Adrenal gland (tissue), 12 donors: ENCODE measurements around the gene ZNF341. TPM values are rescaled to one million over a fixed set of nuclear protein-coding genes. Genes with fewer than 3 reads are reported as not detected.

Experiments used
- DNase-seq, 7 donors: peaks; one replicate each; pipeline ENCODE4 v3.0.0-alpha.2; 2019 to 2020
- H3K27ac ChIP-seq, 5 donors: fragments of 200-600 bp; sonication (generic) in 4 of 5; 1 replicate in 3 of 5; 2 replicates in 2 of 5; pipeline versions ENCODE4 v1.5.1 to v1.8.0; 2016 to 2020; ENCODE audit warnings: mild to moderate bottlenecking in 1 of 5
- H3K27me3 ChIP-seq: fragments of 200-600 bp; 2 replicates; pipeline ENCODE4 v1.8.0; 2021
- H3K36me3 ChIP-seq, 2 donors: fragments of 200-600 bp; replicated peaks in 1 of 2; 1 replicate in 1 of 2; 2 replicates in 1 of 2; pipeline versions ENCODE4 v1.5.1 to v1.8.0; 2018 to 2022
- H3K4me1 ChIP-seq, 2 donors: fragments of 200-600 bp; replicated peaks in 1 of 2; 1 replicate in 1 of 2; 2 replicates in 1 of 2; pipeline versions ENCODE4 v1.5.1 to v1.8.0; 2018 to 2021
- H3K4me3 ChIP-seq, 4 donors: fragments of 200-600 bp; sonication (generic) in 3 of 4; one replicate each; pipeline ENCODE4 v1.5.1; 2016 to 2018
- H3K9me3 ChIP-seq, 3 donors: fragments of 200-600 bp; sonication (generic) in 1 of 3; replicated peaks in 1 of 3; 1 replicate in 2 of 3; 2 replicates in 1 of 3; pipeline versions ENCODE4 v1.5.1 to v1.8.0; 2016 to 2021
- POLR2A ChIP-seq, 2 donors: fragments of 450-650 bp; IDR thresholded peaks; one replicate each; pipeline ENCODE4 v1.6.1; 2017; ENCODE audit warnings: antibody characterized with exemption in 2 of 2, mild to moderate bottlenecking in 2 of 2, moderate library complexity in 1 of 2
- WGBS, 4 donors: extraction: QIAGEN DNeasy Blood & Tissue Kit in 2 of 4; methylation state at CpG; one replicate each; pipeline versions ENCODE4 v1.1.5 to v1.1.7; 2013 to 2017; 5-methylcytosine and 5-hydroxymethylcytosine counted together
- intact Hi-C, 2 donors: fragments of 100-400 bp; cut with DNase I; formaldehyde crosslinking; loops; one replicate each; pipeline versions ENCODE4 v1.14.1 to v1.15.0; 2022 to 2023
- polyA plus RNA-seq, 3 donors: library from polyadenylated mRNA; stranded (reverse); fragments of 200-250 nt in 2 of 3; fragments of 350-450 nt in 1 of 3; fragmentation: Illumina TruSeq in 1 of 3; extraction: RNeasy Lipid Tissue Mini Kit (QIAGEN cat#74804) in 1 of 3; gene quantifications; one replicate each; pipeline ENCODE4 v1.2.3, GENCODE V29; 2013 to 2014
- total RNA-seq, 9 donors: library from RNA; depleted of rRNA in 4 of 9; stranded (reverse); fragments of >200 nt in 4 of 9; fragments of 120-200 nt in 1 of 9; fragmentation: NEBNext Ultra II Directional in 1 of 9; extraction: Animal tissue kit (Norgen Biotek cat#: 25700) in 1 of 9; gene quantifications; one replicate each; pipeline versions ENCODE4 v1.1.0 to v1.2.4, GENCODE V29; 2013 to 2023
- TF ChIP-seq, protein P1 (sequence below), 6 experiments: fragments of 450-650 bp in 4 of 6; fragments of 200-600 bp in 2 of 6; sonication (generic) in 1 of 6; IDR thresholded peaks; 1 replicate in 5 of 6; 2 replicates in 1 of 6; pipeline versions ENCODE4 v1.5.1 to v1.8.0; 2016 to 2021; ENCODE audit warnings: antibody characterized with exemption in 6 of 6, mild to moderate bottlenecking in 2 of 6, moderate library complexity in 1 of 6
- donor health status: healthy with polysubstance abuse.
- donor health status: Bipolar disorder and iron deficiency.
- donor health status: DM: yes; HTN: yes; CAD: no.
- donor health status: DM: no; HTN: no; CAD: no.
- donor health status: DM: no; HTN: no; CAD: no.
- donor health status: DM: yes; HTN: yes; CAD: no.

ZNF341 gene
- total and polyA plus RNA-seq, 12 donors, result 1.1 to 9.2 (median 2.5) TPM

DNA sequence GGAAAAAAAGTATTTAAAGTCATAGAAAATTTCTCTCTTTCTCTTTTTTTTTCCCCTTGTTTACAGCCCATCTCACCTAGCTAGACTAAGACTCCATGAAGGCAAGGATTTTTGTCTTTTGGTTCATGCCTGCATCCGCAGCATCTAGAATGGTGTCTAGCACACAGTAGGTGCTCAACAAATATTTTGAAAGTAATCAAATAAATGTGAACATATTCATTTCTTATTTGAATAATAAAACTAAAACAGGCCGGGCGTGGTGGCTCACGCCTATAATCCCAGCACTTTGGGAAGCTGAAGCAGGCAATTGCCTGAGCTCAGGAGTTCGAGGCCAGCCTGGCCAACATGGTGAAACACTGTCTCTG lies 4.7 kb upstream of the ZNF341 start:
- intact Hi-C loops, result no loop called here
- Histone ChIP-seq H3K27ac (no peak overlapping the region), H3K9me3 (no peaks in the 10 kb centered on the region), H3K4me1 (no peaks in the 10 kb centered on the region), H3K4me3 (no peak overlapping the region), H3K27me3 (no peaks in the 10 kb centered on the region), H3K36me3 (no peaks in the 10 kb centered on the region)
- DNase-seq, result no peak
- 91 to 93% (median 92%) methylated on average over 5 of the region's 5 CpGs for WGBS, 4 donors
- TF ChIP-seq POLR2A (IDR thresholded peaks at IDR 0.05), result no peak
- TF ChIP-seq, protein P1, sequence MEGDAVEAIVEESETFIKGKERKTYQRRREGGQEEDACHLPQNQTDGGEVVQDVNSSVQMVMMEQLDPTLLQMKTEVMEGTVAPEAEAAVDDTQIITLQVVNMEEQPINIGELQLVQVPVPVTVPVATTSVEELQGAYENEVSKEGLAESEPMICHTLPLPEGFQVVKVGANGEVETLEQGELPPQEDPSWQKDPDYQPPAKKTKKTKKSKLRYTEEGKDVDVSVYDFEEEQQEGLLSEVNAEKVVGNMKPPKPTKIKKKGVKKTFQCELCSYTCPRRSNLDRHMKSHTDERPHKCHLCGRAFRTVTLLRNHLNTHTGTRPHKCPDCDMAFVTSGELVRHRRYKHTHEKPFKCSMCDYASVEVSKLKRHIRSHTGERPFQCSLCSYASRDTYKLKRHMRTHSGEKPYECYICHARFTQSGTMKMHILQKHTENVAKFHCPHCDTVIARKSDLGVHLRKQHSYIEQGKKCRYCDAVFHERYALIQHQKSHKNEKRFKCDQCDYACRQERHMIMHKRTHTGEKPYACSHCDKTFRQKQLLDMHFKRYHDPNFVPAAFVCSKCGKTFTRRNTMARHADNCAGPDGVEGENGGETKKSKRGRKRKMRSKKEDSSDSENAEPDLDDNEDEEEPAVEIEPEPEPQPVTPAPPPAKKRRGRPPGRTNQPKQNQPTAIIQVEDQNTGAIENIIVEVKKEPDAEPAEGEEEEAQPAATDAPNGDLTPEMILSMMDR (IDR thresholded peaks at IDR 0.05), result no peak

DNA sequence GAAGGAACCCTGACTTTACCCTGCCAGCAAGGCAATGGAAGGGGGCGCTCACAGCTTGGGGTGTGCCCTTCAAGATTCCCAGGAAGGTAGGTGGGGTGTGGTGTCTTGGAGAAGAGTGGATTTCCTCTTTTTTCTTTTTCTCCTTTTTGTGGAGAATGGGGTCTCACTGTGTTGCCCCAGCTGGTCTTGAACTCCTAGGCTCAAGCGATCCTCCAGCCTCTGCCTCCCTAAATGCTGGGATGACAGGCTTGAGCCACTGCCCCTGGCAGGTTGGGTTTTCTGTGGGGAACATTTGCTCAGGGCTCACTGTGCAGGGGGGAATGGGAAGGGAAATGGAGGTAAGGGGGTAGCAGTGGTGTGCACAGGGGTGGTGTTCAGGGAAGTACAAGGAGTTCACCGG lies 4.0 kb upstream of the ZNF341 start:
- intact Hi-C loops, result no loop called here
- DNase-seq, result no peak
- TF ChIP-seq POLR2A (IDR thresholded peaks at IDR 0.05), result no peak
- TF ChIP-seq, protein P1 (IDR thresholded peaks at IDR 0.05), result no peak
- Histone ChIP-seq H3K27ac (no peak overlapping the region), H3K9me3 (no peaks in the 10 kb centered on the region), H3K27me3 (no peaks in the 10 kb centered on the region), H3K36me3 (no peaks in the 10 kb centered on the region), H3K4me3 (no peak overlapping the region), H3K4me1 (peaks cover 0 to 5% of the 10 kb centered on the region in 2 donors)
- 79 to 87% (median 85%) methylated on average over 3 of the region's 3 CpGs for WGBS, 4 donors

DNA sequence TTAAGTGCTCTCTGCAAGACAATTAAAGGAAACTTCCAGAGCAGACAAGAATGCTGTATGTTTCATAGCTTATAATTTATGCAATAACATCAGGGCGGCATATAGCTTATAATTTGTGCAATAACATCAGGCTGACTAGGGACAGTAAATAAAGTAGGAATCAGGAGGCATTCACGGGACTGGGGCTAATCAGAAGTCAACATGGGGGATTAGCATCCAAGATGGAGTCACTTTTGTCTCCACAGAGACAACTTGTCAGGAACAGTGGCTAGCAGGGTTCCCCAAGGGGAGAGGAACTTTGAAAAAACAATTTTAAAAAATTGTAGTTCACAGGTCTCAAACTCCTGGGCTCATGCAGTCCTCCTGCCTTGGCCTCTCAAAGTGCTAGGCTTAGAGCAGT lies 3.3 kb upstream of the ZNF341 start:
- no peaks in the 10 kb centered on the region for H3K9me3 ChIP-seq
- H3K4me3 ChIP-seq, result no peak overlapping the region
- WGBS, 4 donors, result 80 to 88% (median 87%) methylated on average over 2 of the region's 2 CpGs
- intact Hi-C loops, result no loop called here
- no peak for TF ChIP-seq POLR2A (IDR thresholded peaks at IDR 0.05)
- TF ChIP-seq, protein P1 (IDR thresholded peaks at IDR 0.05), result no peak
- H3K27ac ChIP-seq, result no peak overlapping the region
- no peaks in the 10 kb centered on the region for H3K27me3 ChIP-seq
- H3K4me1 ChIP-seq, result peaks cover 0 to 11% of the 10 kb centered on the region in 2 donors
- DNase-seq, result no peak
- H3K36me3 ChIP-seq, result no peaks in the 10 kb centered on the region

DNA sequence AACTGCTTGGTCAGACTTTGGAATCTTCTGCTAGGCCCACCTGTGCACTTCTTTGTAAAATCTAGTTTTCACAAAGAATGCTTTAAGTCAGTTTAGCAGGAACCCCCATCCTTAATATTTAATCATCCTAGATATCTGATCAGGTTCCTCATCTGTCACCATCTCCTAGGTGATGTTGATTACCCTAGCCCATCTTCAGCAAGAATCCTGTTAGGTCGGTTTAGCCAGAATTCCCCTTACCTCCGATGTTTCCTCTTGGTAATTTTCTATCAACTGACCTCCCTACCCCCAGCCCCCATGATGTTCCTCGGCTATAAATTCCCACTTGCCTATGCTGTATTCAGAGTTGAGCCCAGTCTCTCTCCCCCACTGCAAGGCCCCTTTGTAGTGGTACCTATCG lies 2.7 kb upstream of the ZNF341 start:
- Histone ChIP-seq H3K4me1 (peaks cover 2 to 18% of the 10 kb centered on the region in 2 donors), H3K4me3 (no peak overlapping the region), H3K27me3 (no peaks in the 10 kb centered on the region), H3K27ac (no peak overlapping the region), H3K36me3 (no peaks in the 10 kb centered on the region), H3K9me3 (no peaks in the 10 kb centered on the region)
- 83 to 84% (median 84%) methylated on average over 4 of the region's 4 CpGs for WGBS, 4 donors
- DNase-seq, result no peak
- intact Hi-C loops, result no loop called here
- TF ChIP-seq POLR2A (IDR thresholded peaks at IDR 0.05), result no peak
- TF ChIP-seq, protein P1 (IDR thresholded peaks at IDR 0.05), result no peak
